PC-3 (cell line): Measurements from ENCODE around the gene TESK1. TPM values are rescaled to one million over a fixed set of nuclear protein-coding genes. Genes with fewer than 3 reads are reported as not detected.

ENCODE experiments used
- ATAC-seq: fragments of 200-7000 bp; cut with Tn5 transposase; 2 replicates; pipeline ENCODE4 v1.9.1; 2020; ENCODE audit warnings: mild to moderate bottlenecking, moderate library complexity
- BruUV-seq: library from RNA; stranded (reverse); fragments of 400-500 nt; replicated peaks from 2 replicates; lab custom pipeline; 2021; lab: Mats Ljungman, UMichigan
- CTCF ChIA-PET: fragments of 300-600 bp; sonication (Branson Sonifier 250); formaldehyde crosslinking; loops from one replicate; lab custom pipeline; 2022; ENCODE audit warnings: antibody characterized with exemption; lab: Charles Lee
- POLR2A ChIA-PET: fragments of 300-600 bp; sonication (Branson Sonifier 250); formaldehyde crosslinking; loops from one replicate; lab custom pipeline; 2022; ENCODE audit warnings: antibody characterized with exemption; ENCODE audit not compliant: unreplicated experiment; lab: Charles Lee
- DNase-seq: peaks from one replicate; pipeline ENCODE4 v3.0.0-alpha.2; 2015
- H2AFZ ChIP-seq: fragments of 300-600 bp; sonication (generic); 2 replicates; pipeline ENCODE4 v1.6.0; 2016; ENCODE audit warnings: antibody characterized with exemption, low read length
- H3F3A ChIP-seq: fragments of 300-600 bp; sonication (generic); one replicate; pipeline ENCODE4 v1.6.0; 2017; ENCODE audit warnings: antibody characterized with exemption, low read length, control low read depth, mild to moderate bottlenecking; ENCODE audit not compliant: unreplicated experiment
- H3K27ac ChIP-seq: fragments of 300-600 bp; sonication (generic); 2 replicates; pipeline ENCODE4 v1.5.1; 2016; ENCODE audit warnings: mild to moderate bottlenecking, low read length
- H3K27me3 ChIP-seq: fragments of 300-600 bp; sonication (generic); 2 replicates; pipeline ENCODE4 v1.6.1; 2016; ENCODE audit warnings: low read length, mixed read lengths
- H3K36me3 ChIP-seq: fragments of 300-600 bp; sonication (generic); 2 replicates; pipeline ENCODE4 v1.6.1; 2016; ENCODE audit warnings: low read depth, mixed run types, low read length, mixed read lengths
- H3K4me1 ChIP-seq: fragments of 300-600 bp; sonication (generic); 2 replicates; pipeline ENCODE4 v1.5.1; 2016; ENCODE audit warnings: low read length; ENCODE audit not compliant: insufficient read depth
- H3K4me2 ChIP-seq: fragments of 300-600 bp; sonication (generic); 2 replicates; pipeline ENCODE4 v1.6.0; 2016; ENCODE audit warnings: low read length
- H3K4me3 ChIP-seq: fragments of 300-600 bp; sonication (generic); 2 replicates; pipeline ENCODE4 v1.5.1; 2016; ENCODE audit warnings: mild to moderate bottlenecking, low read length, mixed read lengths
- H3K79me2 ChIP-seq: fragments of 300-600 bp; sonication (generic); 2 replicates; pipeline ENCODE4 v1.6.1; 2017; ENCODE audit warnings: low read length, mixed read lengths
- H3K9ac ChIP-seq: fragments of 300-600 bp; sonication (generic); 2 replicates; pipeline ENCODE4 v1.6.0; 2016; ENCODE audit warnings: mild to moderate bottlenecking, low read length
- H3K9me2 ChIP-seq: fragments of 300-600 bp; sonication (generic); replicated peaks from 2 replicates; pipeline ENCODE4 v1.6.1; 2016; ENCODE audit warnings: mixed run types, low read length, mixed read lengths
- H3K9me3 ChIP-seq: fragments of 300-600 bp; sonication (generic); 2 replicates; pipeline ENCODE4 v1.6.1; 2016; ENCODE audit warnings: low read length, mixed read lengths
- H4K20me1 ChIP-seq: fragments of 300-600 bp; sonication (generic); 2 replicates; pipeline ENCODE4 v1.6.1; 2016; ENCODE audit warnings: low read length, mixed read lengths
- CTCF ChIP-seq: fragments of 300-600 bp; sonication (generic); conservative IDR thresholded peaks from 2 replicates; pipeline ENCODE4 v1.5.1; 2017; ENCODE audit warnings: antibody characterized with exemption, low read depth, mild to moderate bottlenecking, low read length
- EZH2 ChIP-seq: fragments of 300-600 bp; sonication (generic); IDR thresholded peaks from one replicate; pipeline ENCODE4 v1.6.1; 2017; ENCODE audit warnings: antibody characterized with exemption, mild to moderate bottlenecking, low read length; ENCODE audit not compliant: unreplicated experiment
- EZH2phosphoT487 ChIP-seq: fragments of 300-600 bp; sonication (generic); IDR thresholded peaks from 2 replicates; pipeline ENCODE4 v1.6.1; 2018; ENCODE audit warnings: mild to moderate bottlenecking, antibody characterized with exemption, low read length, borderline replicate concordance
- intact Hi-C: fragments of 100-400 bp; cut with micrococcal nuclease; formaldehyde crosslinking; loops from 2 replicates; pipeline ENCODE4 v1.9.0; 2023
- total RNA-seq: library from RNA; depleted of rRNA; stranded (reverse); fragments of >200 nt; gene quantifications from 2 replicates; pipeline ENCODE4 v1.2.3, GENCODE V29; 2014

The TESK1 gene
- total RNA-seq, 1 experiment from 2014 or later: 11.2 TPM

GRCh38 chr9:35603986-35604577, 980 bp upstream of the TESK1 start:
- no peaks in the 10 kb centered on the region for H4K20me1 ChIP-seq
- no peaks in the 10 kb centered on the region for H3K27me3 ChIP-seq
- H3K9me3 ChIP-seq: no peaks in the 10 kb centered on the region
- peak overlapping the region; percentile 42; the same call in 1 of the 2 replicates for H3K9ac ChIP-seq
- no peaks in the 10 kb centered on the region for H3K9me2 ChIP-seq
- H3K4me1 ChIP-seq: peaks cover 16% of the 10 kb centered on the region
- no peaks in the 10 kb centered on the region; the same call in 1 of the 2 replicates for H3K36me3 ChIP-seq
- ChIA-PET POLR2A (interaction anchor here (0.5 kb wide), 1 partner anchor 54 kb away, joined by 4 read pairs; the partner anchor contains the start of genes CCDC107 and RMRP), CTCF (interaction anchor here (0.6 to 1.0 kb wide), 5 partner anchors 25 to 347 kb away, joined by 3 to 11 read pairs (median 4); no protein-coding TSS in a partner anchor)
- intact Hi-C loops: loop anchor here (1.0 kb wide), 2 partner anchors 42 to 128 kb away; partner anchors contain the start of genes CREB3 and TLN1
- DNase-seq: peak; percentile 98
- TF ChIP-seq CTCF: peak; percentile 80
- TF ChIP-seq EZH2phosphoT487: no peak
- H3K79me2 ChIP-seq: peaks cover 14% of the 10 kb centered on the region
- peak overlapping the region; percentile 95 for H2AFZ ChIP-seq
- peak overlapping the region; percentile 98 for H3K4me2 ChIP-seq
- H3K27ac ChIP-seq: peak overlapping the region; percentile 51
- no TSS peak for BruUV-seq
- H3F3A ChIP-seq: peaks cover 3% of the 10 kb centered on the region
- peak overlapping the region; percentile 69 for H3K4me3 ChIP-seq
- peak; percentile 88 for ATAC-seq

GRCh38 chr9:35605351-35606137, 482 bp downstream of the TESK1 start:
- peak; percentile 11 for ATAC-seq

More at GRCh38 chr9:35605351-35606137, 482 bp downstream of the TESK1 start:
- Histone ChIP-seq H3K79me2 (peaks cover 14% of the 10 kb centered on the region), H3F3A (peaks cover 3% of the 10 kb centered on the region), H3K4me1 (peaks cover 16% of the 10 kb centered on the region), H3K4me2 (peak overlapping the region; percentile 92), H3K4me3 (peak overlapping the region; percentile 91), H3K9me3 (no peaks in the 10 kb centered on the region), H3K27ac (no peak overlapping the region), H2AFZ (peak overlapping the region; percentile 73), H3K9ac (peak overlapping the region; percentile 64), H4K20me1 (no peaks in the 10 kb centered on the region), H3K36me3 (no peaks in the 10 kb centered on the region; the same call in 1 of the 2 replicates), H3K9me2 (no peaks in the 10 kb centered on the region), H3K27me3 (no peaks in the 10 kb centered on the region)
- intact Hi-C loops: no loop called here
- ChIA-PET POLR2A (no interaction called here), CTCF (no interaction called here)
- no peak for TF ChIP-seq CTCF
- no peak for TF ChIP-seq EZH2phosphoT487
- no peak for TF ChIP-seq EZH2
- no TSS peak for BruUV-seq
- DNase-seq: no peak
